ENCODE measurements around the gene PAQR6. TPM values are rescaled to one million over a fixed set of nuclear protein-coding genes. Genes with fewer than 3 reads are reported as not detected.

PAQR6 gene
- total RNA-seq, 6 donors from 2014 or later: 1.3 to 10.5 (median 2.9) TPM

GRCh38 chr1:156194300-156194652 lies 53.6 kb downstream of the PAQR6 start:
- Histone ChIP-seq H3K9me3 (no peaks in the 10 kb centered on the region), H3K4me3 (peak overlapping the region; percentile 76 to 91 (median 84)), H3K27me3 (no peaks in the 10 kb centered on the region), H3K27ac (peak overlapping the region; percentile 78 to 91 (median 87)), H3K36me3 (peaks cover 0 to 14% (median 7%) of the 10 kb centered on the region in 4 donors), H3K4me1 (peaks cover 16 to 47% (median 18%) of the 10 kb centered on the region in 4 donors)
- ATAC-seq (ENCODE audit: low FRiP score in 2 of 2): peak in 1 of 2 donors; percentile 14
- TF ChIP-seq, protein P1, sequence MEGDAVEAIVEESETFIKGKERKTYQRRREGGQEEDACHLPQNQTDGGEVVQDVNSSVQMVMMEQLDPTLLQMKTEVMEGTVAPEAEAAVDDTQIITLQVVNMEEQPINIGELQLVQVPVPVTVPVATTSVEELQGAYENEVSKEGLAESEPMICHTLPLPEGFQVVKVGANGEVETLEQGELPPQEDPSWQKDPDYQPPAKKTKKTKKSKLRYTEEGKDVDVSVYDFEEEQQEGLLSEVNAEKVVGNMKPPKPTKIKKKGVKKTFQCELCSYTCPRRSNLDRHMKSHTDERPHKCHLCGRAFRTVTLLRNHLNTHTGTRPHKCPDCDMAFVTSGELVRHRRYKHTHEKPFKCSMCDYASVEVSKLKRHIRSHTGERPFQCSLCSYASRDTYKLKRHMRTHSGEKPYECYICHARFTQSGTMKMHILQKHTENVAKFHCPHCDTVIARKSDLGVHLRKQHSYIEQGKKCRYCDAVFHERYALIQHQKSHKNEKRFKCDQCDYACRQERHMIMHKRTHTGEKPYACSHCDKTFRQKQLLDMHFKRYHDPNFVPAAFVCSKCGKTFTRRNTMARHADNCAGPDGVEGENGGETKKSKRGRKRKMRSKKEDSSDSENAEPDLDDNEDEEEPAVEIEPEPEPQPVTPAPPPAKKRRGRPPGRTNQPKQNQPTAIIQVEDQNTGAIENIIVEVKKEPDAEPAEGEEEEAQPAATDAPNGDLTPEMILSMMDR (IDR thresholded peaks at IDR 0.05): no peak
- TF ChIP-seq POLR2AphosphoS5 (IDR thresholded peaks at IDR 0.05): no peak
- no peak for TF ChIP-seq EP300 (IDR thresholded peaks at IDR 0.05)
- TF ChIP-seq POLR2A (IDR thresholded peaks at IDR 0.05): no peak
- DNase-seq: no peak
- 15 to 16% methylated on average over 12 to 14 of the region's 14 CpGs for WGBS, 2 donors

GRCh38 chr1:156193488-156194299 lies 54.2 kb downstream of the PAQR6 start, which contains the start of gene SLC25A44:
Gene SLC25A44, plus strand, starts transcription at chr1:156194104. Its CDS starts 5,744 bp downstream, at chr1:156199848.
- Histone ChIP-seq H3K4me1 (peaks cover 16 to 47% (median 18%) of the 10 kb centered on the region in 4 donors), H3K27me3 (no peaks in the 10 kb centered on the region), H3K9me3 (no peaks in the 10 kb centered on the region), H3K4me3 (peak within 1 kb of the TSS; percentile 76 to 91 (median 84)), H3K27ac (peak within 1 kb of the TSS; percentile 78 to 91 (median 87)), H3K36me3 (peaks cover 0 to 12% (median 6%) of the 10 kb centered on the region in 4 donors)
- DNase-seq: peak; percentile 81 to 95
- peak; percentile 99 for ATAC-seq (ENCODE audit: low FRiP score in 2 of 2)
- TF ChIP-seq EP300 (IDR thresholded peaks at IDR 0.05): peak in 1 of 4 donors; percentile 71
- peak; percentile 85 to 92 for TF ChIP-seq POLR2AphosphoS5 (IDR thresholded peaks at IDR 0.05)
- TF ChIP-seq, protein P1 (IDR thresholded peaks at IDR 0.05): peak in 5 of 6 experiments; percentile 42 to 74 (median 67)
- TF ChIP-seq POLR2A (IDR thresholded peaks at IDR 0.05): peak in 3 of 4 donors; percentile 52 to 80 (median 59)
- WGBS, 2 donors: 3 to 8% methylated on average over 33 to 59 of the region's 59 CpGs

Other genes starting within 250 kb of the PAQR6 start
- 100 to 1,000 TPM in 5 of 6 donors, 10 to 100 TPM in 1; 66.0 to 395 (median 228) TPM for gene SSR2, start 227.1 kb downstream of the PAQR6 start, total RNA-seq
- 10 to 100 TPM; 22.2 to 39.8 (median 24.5) TPM for gene UBQLN4, start 194.3 kb downstream of the PAQR6 start, total RNA-seq
- 10 to 100 TPM; 35.6 to 84.5 (median 68.8) TPM for gene LAMTOR2, start 193.3 kb downstream of the PAQR6 start, total RNA-seq
- gene RAB25, start 186.9 kb downstream of the PAQR6 start, total RNA-seq: 100 to 1,000 TPM in 1 of 6 donors, 10 to 100 TPM in 5; 58.7 to 123 (median 88.9) TPM
- 1 to 10 TPM in 2 of 6 donors, under 1 TPM in 3, not detected in 1; 0.26 to 2.0 (median 1.00) TPM for gene MEX3A, start 165.6 kb downstream of the PAQR6 start, total RNA-seq
- gene LMNA, start 133.3 kb downstream of the PAQR6 start, total RNA-seq: 1,000 to 10,000 TPM in 1 of 6 donors, 100 to 1,000 TPM in 5; 156 to 1,281 (median 388) TPM
- 10 to 100 TPM; 28.9 to 65.9 (median 33.5) TPM for gene SEMA4A, start 94.5 kb downstream of the PAQR6 start, total RNA-seq
- 10 to 100 TPM; 11.0 to 27.4 (median 21.1) TPM for gene SLC25A44, start 54.0 kb downstream of the PAQR6 start, total RNA-seq
- gene PMF1, start 35.0 kb downstream of the PAQR6 start, total RNA-seq: 10 to 100 TPM; 46.1 to 88.2 (median 66.6) TPM
- gene BGLAP, start 5.9 kb downstream of the PAQR6 start, total RNA-seq: 10 to 100 TPM in 1 of 6 donors, 1 to 10 TPM in 3, under 1 TPM in 1, not detected in 1; 0.69 to 31.4 (median 1.9) TPM
- gene SMG5, start 34.8 kb upstream of the PAQR6 start, total RNA-seq: 100 to 1,000 TPM in 1 of 6 donors, 10 to 100 TPM in 5; 52.3 to 136 (median 69.1) TPM
- 10 to 100 TPM in 1 of 6 donors, 1 to 10 TPM in 5; 1.3 to 10.5 (median 3.1) TPM for gene TMEM79, start 36.3 kb upstream of the PAQR6 start, total RNA-seq
- 10 to 100 TPM; 22.1 to 80.4 (median 50.9) TPM for gene GLMP, start 47.6 kb upstream of the PAQR6 start, total RNA-seq
- 1 to 10 TPM in 1 of 6 donors, not detected in 5; 7.3 TPM for gene VHLL, start 51.3 kb upstream of the PAQR6 start, total RNA-seq
- gene CCT3, start 90.2 kb upstream of the PAQR6 start, total RNA-seq: 100 to 1,000 TPM in 4 of 6 donors, 10 to 100 TPM in 2; 53.5 to 171 (median 112) TPM
- 1 to 10 TPM in 2 of 6 donors, not detected in 4; 1.1 to 4.2 TPM for gene TSACC, start 90.5 kb upstream of the PAQR6 start, total RNA-seq
- gene RHBG, start 121.2 kb upstream of the PAQR6 start, total RNA-seq: under 1 TPM in 1 of 6 donors, not detected in 5; 0.24 TPM

All from upper lobe of left lung (tissue), 6 donors.